SK-N-SH (cell line): Measurements from ENCODE around the gene BTG3.

Experiments used
- POLR2AphosphoS5 ChIP-seq: IDR thresholded peaks from 2 replicates; pipeline ENCODE4 v1.6.1; 2012; ENCODE audit warnings: low read depth, low read length
- SMC3 ChIP-seq: IDR thresholded peaks from 2 replicates; pipeline ENCODE4 v1.6.1; 2012; ENCODE audit warnings: low read depth, low read length, improper control_type of control experiment

GRCh38 chr21:17610911-17611310 is 1.8 kb downstream of the BTG3 start:
- TF ChIP-seq POLR2AphosphoS5 (no peak), SMC3 (no peak)
